T47D (cell line): ENCODE results near the gene MAML3.

ENCODE experiments used
- DNase-seq, 2 experiments: peaks; one replicate each; pipeline versions ENCODE4 v3.0.0 to v3.0.0-alpha.2; 2011 to 2012; ENCODE audit warnings: low read depth in 1 of 2, low spot score in 1 of 2
- JUND ChIP-seq: IDR thresholded peaks from 2 replicates; pipeline ENCODE4 v1.6.1; 2012; ENCODE audit warnings: low read depth
- in situ Hi-C: cut with HindIII; loops from 2 replicates; pipeline ENCODE4 v1.10.0; 2016; ENCODE audit warnings: low sequenced_read_pairs, low pct_unique_long_range_greater_than_20kb

MAML3 gene

DNA sequence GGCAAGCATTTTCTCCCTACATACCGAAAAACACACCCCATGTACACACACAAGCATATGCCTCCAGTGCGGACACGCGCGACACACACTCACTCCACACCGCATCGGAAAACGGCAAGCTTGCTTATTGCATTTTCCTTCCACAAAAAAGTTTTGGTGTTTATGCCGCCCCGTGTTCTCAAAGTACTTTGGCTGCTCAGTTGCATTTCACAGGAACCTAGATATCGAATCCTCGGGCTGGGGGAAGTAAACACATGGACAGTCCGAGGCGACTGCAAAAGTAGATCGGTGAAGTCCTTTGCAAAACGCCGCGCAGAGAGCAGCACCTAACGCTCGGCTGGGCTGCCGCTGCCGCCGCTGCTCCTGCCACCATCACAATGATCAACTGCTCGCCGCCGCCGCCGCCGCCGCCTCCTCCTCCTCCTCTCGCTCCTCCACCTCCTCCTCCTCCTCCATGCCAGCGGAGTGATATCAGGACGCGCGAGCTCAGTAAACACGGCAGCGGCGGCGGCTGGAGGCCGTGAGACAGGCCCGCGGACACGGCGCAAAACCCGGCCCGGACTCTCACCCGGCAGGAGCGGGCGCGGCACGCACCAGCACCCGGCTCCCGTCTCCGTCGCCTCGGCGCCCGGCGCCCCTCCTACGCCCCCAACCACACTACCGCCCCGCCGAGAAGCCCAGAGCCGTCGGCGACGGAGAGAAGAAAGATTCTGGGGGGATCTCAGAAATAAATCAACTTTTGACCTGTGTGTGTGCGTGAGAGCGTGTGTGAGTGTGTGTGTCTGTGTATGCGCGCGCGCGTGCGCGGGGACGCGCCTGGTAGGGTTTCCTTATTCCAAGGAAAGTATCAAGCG, at the start of gene MAML3:
TSS of gene MAML3 (minus strand) at position 467 of the 854 bp plus-strand sequence. CDS start 857 bp downstream, outside the sequence.
- DNase-seq: peak; percentile 26 to 95
- no peak; the same call in 1 of the 2 replicates for TF ChIP-seq JUND
- in situ Hi-C loops: no loop called here

DNA sequence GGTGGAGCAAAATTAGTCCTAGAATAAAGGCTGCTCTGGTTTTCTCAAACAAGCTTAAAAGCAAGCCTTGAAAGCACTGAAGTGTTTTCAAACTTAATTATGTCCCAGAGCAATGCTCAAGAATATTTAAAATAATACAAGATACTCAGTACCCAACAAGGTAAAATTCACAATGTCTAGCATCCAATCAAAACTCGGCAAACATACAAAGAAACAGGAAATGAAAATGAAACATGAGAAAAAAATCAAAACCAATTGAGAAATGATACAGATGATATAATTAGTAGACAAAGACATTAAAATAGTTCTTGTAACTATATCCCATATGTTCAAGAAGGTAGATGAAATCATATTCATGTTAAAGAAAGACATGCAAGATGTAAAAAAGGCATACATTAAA, 45.0 kb upstream of the MAML3 start:
- no peak for DNase-seq
- in situ Hi-C loops: no loop called here
- TF ChIP-seq JUND: no peak

DNA sequence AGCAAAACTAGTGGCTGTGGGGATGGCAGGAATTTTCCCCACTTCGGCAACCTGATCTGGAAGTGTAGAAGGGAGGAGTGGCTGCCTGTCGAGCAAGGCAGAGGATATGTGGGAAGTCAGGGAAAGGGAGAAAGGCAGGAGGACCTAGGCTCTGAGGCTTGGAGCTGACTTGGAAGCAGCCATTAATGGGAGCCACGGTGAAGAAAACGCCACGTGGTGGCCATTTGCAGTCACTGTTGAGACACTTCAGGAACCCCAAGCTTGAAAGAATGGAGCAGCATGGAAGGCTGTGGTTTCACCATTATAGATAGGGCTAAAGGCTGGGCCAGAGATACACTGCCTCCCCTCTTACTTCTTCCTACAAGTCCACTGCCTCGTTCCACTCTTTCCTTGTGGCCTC, 41.8 kb upstream of the MAML3 start:
- DNase-seq: peak in 1 of 2 experiments; percentile 23
- no peak for TF ChIP-seq JUND
- in situ Hi-C loops: no loop called here

DNA sequence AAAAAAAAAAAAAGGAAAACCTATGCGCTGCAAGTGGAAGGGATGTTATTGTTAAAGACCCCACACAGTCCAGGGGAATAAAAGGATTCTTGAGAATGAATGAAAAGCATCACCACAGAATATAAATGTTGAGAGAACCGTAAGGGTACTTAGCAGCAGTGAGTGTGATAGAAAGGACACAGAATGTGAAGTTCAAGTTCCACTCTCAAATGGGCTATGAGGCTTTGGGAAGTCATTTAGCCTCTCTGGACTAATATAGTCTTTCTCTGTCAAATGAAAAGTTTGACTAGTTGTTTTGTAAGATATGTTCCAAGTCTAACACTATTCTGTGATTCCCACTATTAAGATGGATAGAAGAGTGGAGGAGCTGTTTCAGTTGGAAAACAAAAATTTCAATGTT, 35.8 kb upstream of the MAML3 start:
- TF ChIP-seq JUND: no peak
- in situ Hi-C loops: no loop called here

DNA sequence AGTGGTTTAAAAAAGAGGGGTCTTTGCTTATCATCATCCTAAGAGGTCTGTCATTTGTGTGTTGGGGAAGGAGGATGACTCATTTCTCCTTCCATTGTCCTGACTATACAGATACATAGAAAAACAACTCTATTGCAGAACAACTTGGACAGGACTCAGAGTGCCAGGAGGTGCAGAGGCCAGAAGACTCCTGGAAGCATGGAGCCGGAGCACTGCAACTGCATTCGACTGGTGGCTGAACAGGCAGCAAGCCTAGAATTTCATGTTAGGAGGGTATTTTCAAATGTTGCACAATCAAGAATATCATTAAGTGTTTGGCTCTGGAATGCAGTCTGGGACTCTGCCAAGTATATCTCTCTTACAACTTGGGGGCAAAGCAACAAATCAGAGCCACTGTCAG, 35.0 kb upstream of the MAML3 start:
- TF ChIP-seq JUND: no peak
- in situ Hi-C loops: no loop called here
- DNase-seq: no peak

More for the DNA sequence above, 35.8 kb upstream of the MAML3 start:
- DNase-seq: no peak

DNA sequence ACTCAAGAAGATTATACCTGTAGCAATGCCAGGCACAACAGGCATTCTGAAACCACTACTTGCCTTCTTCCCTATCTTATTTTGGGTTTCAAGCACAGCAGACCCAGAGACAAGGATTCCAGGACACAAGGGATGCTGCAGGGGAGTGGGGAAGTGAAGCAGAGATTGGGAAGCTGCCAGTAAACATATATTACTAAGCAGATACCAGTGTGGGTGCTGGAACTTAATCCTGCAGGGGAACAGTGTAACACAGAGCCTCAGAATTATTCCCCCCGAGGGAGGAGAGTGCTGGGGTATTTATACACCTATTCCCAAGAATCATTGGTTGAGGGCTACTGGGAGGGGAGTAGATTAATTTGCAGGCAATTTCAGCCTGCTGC, 33.3 kb upstream of the MAML3 start:
- no peak for TF ChIP-seq JUND
- in situ Hi-C loops: no loop called here
- no peak for DNase-seq

DNA sequence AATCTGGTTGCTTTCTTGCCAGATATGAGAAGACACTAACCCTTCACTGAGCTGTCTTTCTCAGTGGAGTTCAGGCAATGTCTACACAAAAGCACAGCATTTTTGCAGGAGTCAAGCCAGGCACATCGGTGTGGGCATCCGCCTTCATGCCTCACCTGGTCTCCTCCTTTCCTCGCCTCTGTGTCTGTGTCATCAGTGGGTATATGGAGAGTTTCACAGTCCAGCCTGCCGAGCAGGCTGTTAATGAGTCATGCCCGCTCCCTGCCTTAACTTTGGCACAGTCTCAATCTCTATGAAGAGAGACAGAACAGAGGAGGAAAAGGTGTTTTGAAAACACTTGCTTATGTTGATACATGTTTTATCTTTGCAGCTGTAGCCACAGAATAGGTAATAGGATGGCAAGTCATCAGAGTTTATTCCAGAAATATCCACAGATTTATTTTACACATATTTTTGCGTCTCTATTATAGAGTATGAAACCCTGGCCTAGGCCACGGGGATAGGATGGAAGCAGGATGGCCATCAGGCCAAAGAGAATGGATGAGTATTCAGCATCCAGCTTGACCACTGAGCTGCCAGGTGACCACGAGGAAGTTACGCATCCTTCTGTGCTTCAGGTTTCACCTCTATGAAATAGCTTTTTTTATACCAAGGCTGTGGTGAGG, 32.8 kb upstream of the MAML3 start:
- in situ Hi-C loops: no loop called here
- DNase-seq: peak; percentile 3 to 48

DNA sequence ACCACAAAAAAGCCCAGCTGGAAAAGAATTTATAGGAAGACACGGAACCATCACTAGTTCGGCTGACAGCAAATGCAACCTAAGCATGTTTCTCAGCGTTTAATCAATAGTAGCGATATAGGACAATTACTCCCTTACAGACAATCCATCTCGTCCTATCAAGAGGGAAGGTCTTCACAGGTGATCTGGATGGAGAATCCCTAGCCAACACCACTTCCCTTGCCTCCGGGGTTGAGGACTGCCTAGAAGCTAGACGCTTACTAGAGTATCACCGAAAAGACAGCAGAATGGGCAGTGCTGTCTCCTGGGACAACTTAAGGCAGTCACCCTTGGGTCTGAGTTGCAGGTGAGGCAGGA, 32.1 kb upstream of the MAML3 start:
- no peak for DNase-seq
- in situ Hi-C loops: no loop called here
- no peak for TF ChIP-seq JUND

More for the DNA sequence above, 32.8 kb upstream of the MAML3 start:
- TF ChIP-seq JUND: no peak

DNA sequence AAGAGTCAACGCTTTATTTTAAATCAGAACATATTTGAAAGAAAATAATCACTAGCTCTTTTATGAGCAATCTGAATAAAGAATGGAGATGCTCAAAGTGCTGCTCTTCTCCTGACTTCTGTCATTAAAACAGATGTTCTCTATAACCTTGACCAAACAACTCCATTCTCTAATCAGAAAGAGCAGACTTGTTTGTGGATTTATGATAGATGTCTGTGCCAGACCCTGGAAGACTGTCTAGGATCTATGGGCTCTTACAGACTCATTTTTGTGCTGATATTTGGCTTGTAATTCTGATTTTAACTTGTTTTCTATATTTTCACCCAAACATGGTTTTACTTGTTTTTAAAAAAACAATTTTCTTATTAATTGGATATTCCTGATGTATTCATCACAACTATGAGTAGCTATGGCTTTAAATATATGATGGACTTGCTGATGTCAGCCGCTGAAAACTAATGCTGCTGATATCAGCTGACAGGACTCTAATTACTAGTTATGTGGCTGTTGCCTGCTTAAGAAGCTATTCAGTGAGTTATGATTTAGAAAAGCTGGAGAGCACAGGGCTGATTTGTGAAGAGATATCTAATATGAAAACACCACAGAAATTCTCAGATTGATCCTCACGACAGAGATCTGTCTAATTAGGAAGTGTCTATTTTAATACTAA, 31.6 kb upstream of the MAML3 start:
- in situ Hi-C loops: no loop called here
- no peak for TF ChIP-seq JUND
- no peak for DNase-seq

DNA sequence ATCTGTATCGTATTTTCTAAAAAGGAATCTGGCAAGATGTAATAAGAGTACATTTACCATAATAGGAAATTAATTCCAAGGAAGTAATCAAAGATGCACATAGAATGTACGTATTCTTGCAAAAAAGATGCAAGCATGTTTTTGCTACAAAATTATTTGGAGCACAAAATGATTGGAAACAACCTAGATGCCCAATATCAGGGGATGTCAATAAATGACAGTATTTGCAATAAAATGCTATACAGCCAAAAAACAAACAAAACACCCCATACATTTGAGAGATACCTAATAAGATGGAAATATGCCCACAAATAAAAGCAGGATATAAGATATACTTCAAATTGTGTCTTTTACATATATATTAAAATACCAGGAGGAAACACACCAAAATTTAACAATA, 29.3 kb upstream of the MAML3 start:
- in situ Hi-C loops: no loop called here
- DNase-seq: no peak
- no peak for TF ChIP-seq JUND

DNA sequence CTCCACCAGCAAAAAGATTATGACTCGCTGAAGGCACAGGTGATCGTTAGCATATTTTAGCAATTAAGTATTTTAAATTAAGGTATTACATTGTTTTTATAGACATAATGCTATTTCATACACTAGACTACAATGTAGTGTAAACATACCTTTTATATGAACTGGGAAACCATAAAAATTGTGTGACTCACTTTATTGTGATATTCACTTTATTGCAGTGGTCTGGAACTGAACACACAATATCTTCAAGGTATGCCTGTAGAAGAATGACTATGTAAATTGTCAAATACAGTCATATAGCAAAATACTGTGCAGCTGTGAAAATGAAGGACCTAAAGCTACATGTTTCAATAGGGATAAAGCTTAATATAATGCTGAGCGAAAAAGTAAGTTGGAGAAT, 26.6 kb upstream of the MAML3 start:
- in situ Hi-C loops: no loop called here
- TF ChIP-seq JUND: no peak
- DNase-seq: no peak

DNA sequence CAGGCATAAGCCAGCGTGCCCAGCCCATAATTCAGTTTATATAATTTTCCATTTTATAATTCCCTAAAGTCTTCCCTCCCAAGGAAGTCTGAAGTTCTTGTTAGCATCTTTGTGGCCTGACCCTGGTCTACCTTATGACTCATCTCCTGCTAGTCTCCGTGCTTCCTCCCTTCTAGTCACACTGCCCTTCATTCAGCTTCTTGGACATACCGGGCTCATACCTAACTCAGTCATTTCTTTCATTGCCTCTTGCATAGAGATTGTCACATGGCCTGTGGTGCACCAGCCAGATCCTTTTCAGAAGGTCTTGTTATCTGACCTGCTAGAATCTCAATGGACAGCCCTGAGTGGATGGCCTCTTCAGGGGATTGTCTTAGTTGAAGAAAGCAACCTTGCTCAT, 22.8 kb upstream of the MAML3 start:
- DNase-seq: no peak
- no peak for TF ChIP-seq JUND
- in situ Hi-C loops: no loop called here

DNA sequence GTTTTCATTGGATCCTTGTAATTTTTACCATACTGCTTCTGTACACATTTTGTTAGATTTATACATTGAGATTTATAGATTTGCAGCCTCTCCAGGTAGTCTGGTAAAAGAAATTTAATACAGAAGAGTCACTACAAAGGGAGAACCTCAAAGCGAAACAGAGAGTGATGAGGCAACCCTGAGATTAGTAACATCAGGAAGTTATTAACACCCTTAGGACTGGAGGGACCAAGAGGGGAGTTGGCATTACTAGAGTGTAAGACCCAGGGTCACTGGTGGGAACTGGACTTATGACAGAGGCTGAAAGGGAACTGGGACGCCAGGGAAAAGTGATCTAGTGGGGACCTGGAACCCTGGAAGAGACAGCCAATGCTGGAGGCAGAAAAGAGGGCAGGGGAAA, 20.6 kb upstream of the MAML3 start:
- DNase-seq: no peak
- no peak for TF ChIP-seq JUND
- in situ Hi-C loops: no loop called here
